Measurements from ENCODE around the gene UBA6.

GRCh38 chr4:67735325-67735724 lies 34.4 kb upstream of the UBA6 start:
- TF ChIP-seq, protein P1, sequence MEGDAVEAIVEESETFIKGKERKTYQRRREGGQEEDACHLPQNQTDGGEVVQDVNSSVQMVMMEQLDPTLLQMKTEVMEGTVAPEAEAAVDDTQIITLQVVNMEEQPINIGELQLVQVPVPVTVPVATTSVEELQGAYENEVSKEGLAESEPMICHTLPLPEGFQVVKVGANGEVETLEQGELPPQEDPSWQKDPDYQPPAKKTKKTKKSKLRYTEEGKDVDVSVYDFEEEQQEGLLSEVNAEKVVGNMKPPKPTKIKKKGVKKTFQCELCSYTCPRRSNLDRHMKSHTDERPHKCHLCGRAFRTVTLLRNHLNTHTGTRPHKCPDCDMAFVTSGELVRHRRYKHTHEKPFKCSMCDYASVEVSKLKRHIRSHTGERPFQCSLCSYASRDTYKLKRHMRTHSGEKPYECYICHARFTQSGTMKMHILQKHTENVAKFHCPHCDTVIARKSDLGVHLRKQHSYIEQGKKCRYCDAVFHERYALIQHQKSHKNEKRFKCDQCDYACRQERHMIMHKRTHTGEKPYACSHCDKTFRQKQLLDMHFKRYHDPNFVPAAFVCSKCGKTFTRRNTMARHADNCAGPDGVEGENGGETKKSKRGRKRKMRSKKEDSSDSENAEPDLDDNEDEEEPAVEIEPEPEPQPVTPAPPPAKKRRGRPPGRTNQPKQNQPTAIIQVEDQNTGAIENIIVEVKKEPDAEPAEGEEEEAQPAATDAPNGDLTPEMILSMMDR (IDR thresholded peaks at IDR 0.05) = no peak
- no peak for TF ChIP-seq REST (IDR thresholded peaks at IDR 0.05; ENCODE audit: insufficient read depth in 1 of 2, low read depth in 2 of 2, low read length in 1 of 2)
- no peak for TF ChIP-seq POLR2AphosphoS5 (IDR thresholded peaks at IDR 0.05; ENCODE audit: low read depth, low read length)
- no peak for TF ChIP-seq TCF7L2 (IDR thresholded peaks at IDR 0.05; ENCODE audit: low read depth, low read length)
- TF ChIP-seq SIN3A (IDR thresholded peaks at IDR 0.05; ENCODE audit: borderline replicate concordance, insufficient read depth, low read depth, low read length) = no peak
